HL-60 (cell line): Measurements from ENCODE around the gene SNRNP40.

Experiments
- DNase-seq, 2 experiments: peaks; one replicate each; pipeline ENCODE4 v3.0.0-alpha.2; 2010 to 2020; ENCODE audit warnings: low read depth in 1 of 2, low spot score in 1 of 2
- H3K27ac ChIP-seq: fragments of 250-450 bp; sonication (Bioruptor Pico); replicated peaks from 2 replicates; pipeline ENCODE4 v1.5.1; 2020; ENCODE audit warnings: mild to moderate bottlenecking, moderate library complexity
- H3K27me3 ChIP-seq: fragments of 250-450 bp; sonication (Bioruptor Pico); 2 replicates; pipeline ENCODE4 v1.5.1; 2021; ENCODE audit warnings: mild to moderate bottlenecking, moderate library complexity; ENCODE audit not compliant: insufficient read depth, poor library complexity, severe bottlenecking
- H3K4me3 ChIP-seq: replicated peaks from 2 replicates; pipeline ENCODE4 v1.5.1; 2011; ENCODE audit warnings: mild to moderate bottlenecking, control low read depth, low read length; ENCODE audit not compliant: insufficient read depth
- CTCF ChIP-seq: IDR thresholded peaks from one replicate; pipeline ENCODE4 v1.5.1; 2011; ENCODE audit warnings: low read length, control low read depth, inconsistent platforms; ENCODE audit not compliant: insufficient read depth
- GABPA ChIP-seq: IDR thresholded peaks from 2 replicates; pipeline ENCODE4 v1.6.1; 2012; ENCODE audit warnings: low read depth
- POLR2AphosphoS5 ChIP-seq: IDR thresholded peaks from 2 replicates; pipeline ENCODE4 v1.6.1; 2012; ENCODE audit warnings: low read depth
- REST ChIP-seq: IDR thresholded peaks from 2 replicates; pipeline ENCODE4 v1.6.1; 2012; ENCODE audit warnings: low read depth; ENCODE audit not compliant: insufficient replicate concordance
- SPI1 ChIP-seq: IDR thresholded peaks from 2 replicates; pipeline ENCODE4 v1.6.1; 2012; ENCODE audit warnings: low read depth, mild to moderate bottlenecking, borderline replicate concordance
- long read RNA-seq: library from polyadenylated mRNA; unstranded; transcript quantifications from one replicate; pipeline ENCODE4 v2.0.0, GENCODE V29; 2020

The SNRNP40 gene
- long read RNA-seq, transcript SNRNP40-201 (10 exons, 1,597 nt) = major isoform, 588 of 612 reads
- long read RNA-seq, partial matches to known transcripts = 4 of 612 reads
- long read RNA-seq, other reads (novel, unspliced or antisense) = 19 of 612 reads

GRCh38 chr1:31296486-31297276, at the start of gene SNRNP40, which contains the start of gene ZCCHC17:
SNRNP40 (minus strand) TSS chr1:31296788; CDS start chr1:31296751, 37 bp downstream.
ZCCHC17 (plus strand) TSS chr1:31297032; CDS start chr1:31310099, 13,067 bp downstream.
- H3K27me3 ChIP-seq = no peaks in the 10 kb centered on the region
- peak within 1 kb of the TSS; percentile 98 for H3K4me3 ChIP-seq
- peak within 1 kb of the TSS; percentile 90 for H3K27ac ChIP-seq
- TF ChIP-seq GABPA = peak; percentile 41
- peak; percentile 83 for TF ChIP-seq POLR2AphosphoS5
- TF ChIP-seq REST = peak; percentile 22
- no peak for TF ChIP-seq SPI1
- no peak for TF ChIP-seq CTCF
- peak; percentile 98 to 99 for DNase-seq

- Histone ChIP-seq H3K27ac (no peak overlapping the region), H3K27me3 (no peaks in the 10 kb centered on the region), H3K4me3 (no peak overlapping the region)
- no peak for DNase-seq
- TF ChIP-seq POLR2AphosphoS5 (no peak), REST (no peak), CTCF (no peak), SPI1 (no peak), GABPA (no peak)
Observed at GRCh38 chr1:31345635-31346034, 49.0 kb upstream of the SNRNP40 start.

GRCh38 chr1:31344503-31344902, 47.9 kb upstream of the SNRNP40 start:
- TF ChIP-seq GABPA (no peak), SPI1 (no peak), CTCF (no peak), REST (no peak), POLR2AphosphoS5 (no peak)
- Histone ChIP-seq H3K4me3 (no peak overlapping the region), H3K27ac (no peak overlapping the region), H3K27me3 (no peaks in the 10 kb centered on the region)
- DNase-seq = no peak
